Measurements from ENCODE around the gene VAX1. TPM values are rescaled to one million over a fixed set of nuclear protein-coding genes. Genes with fewer than 3 reads are reported as not detected.

Gene VAX1
- total RNA-seq, 1 experiment from 2014 or later: not detected

- Histone ChIP-seq H3K4me1 (ENCODE audit: control insufficient read depth in 1 of 2, insufficient read depth in 2 of 2, low read length in 2 of 2) (no peaks in the 10 kb centered on the region), H3K9me2 (ENCODE audit: insufficient read depth) (no peaks in the 10 kb centered on the region), H3K27me3 (ENCODE audit: insufficient read depth, low read length) (no peaks in the 10 kb centered on the region), H3K4me3 (replicated peaks in 1 of 2; ENCODE audit: low read depth in 1 of 2, low read length in 2 of 2) (no peak overlapping the region), H3K27ac (ENCODE audit: low read depth, low read length) (no peak overlapping the region), H2AFZ (ENCODE audit: low read depth, low read length, poor library complexity, severe bottlenecking) (no peak overlapping the region), H3K9me3 (ENCODE audit: control insufficient read depth in 1 of 2, insufficient read depth in 1 of 2, low read depth in 1 of 2, low read length in 2 of 2) (no peaks in the 10 kb centered on the region), H3K36me3 (ENCODE audit: control insufficient read depth in 1 of 2, insufficient read depth in 2 of 2, low read length in 2 of 2) (no peaks in the 10 kb centered on the region), H3K9ac (ENCODE audit: low read length) (no peak overlapping the region), H3K79me2 (ENCODE audit: insufficient read depth, low read length) (no peaks in the 10 kb centered on the region), H4K20me1 (ENCODE audit: insufficient read depth) (no peaks in the 10 kb centered on the region), H3K4me2 (ENCODE audit: low read length) (no peak overlapping the region)
- no TSS peak for BruUV-seq (replicated peaks)
- ChIA-PET POLR2A (no interaction called here), CTCF (interaction anchor here (1.4 kb wide), 1 partner anchor 16 kb away, joined by 4 read pairs; no protein-coding TSS in a partner anchor), RAD21 (ENCODE audit: low non-redundant PET in 1 of 2, low total read pairs in 2 of 2, uncharacterized antibody in 2 of 2, unreplicated experiment in 2 of 2) (no interaction called here)
- intact Hi-C loops (cut with micrococcal nuclease): no loop called here
- TF ChIP-seq ZBTB33 (IDR thresholded peaks at IDR 0.05; ENCODE audit: extremely low read depth, insufficient replicate concordance, low read length) (no peak), POLR2A (IDR thresholded peaks at IDR 0.05; ENCODE audit: borderline replicate concordance, extremely low read depth, insufficient read depth, insufficient read length) (no peak), ZNF274 (IDR thresholded peaks at IDR 0.05; ENCODE audit: low read depth, low read length) (no peak), JUND (IDR thresholded peaks at IDR 0.05) (no peak), ELF1 (IDR thresholded peaks at IDR 0.05; ENCODE audit: borderline replicate concordance, low read depth) (no peak), SP1 (IDR thresholded peaks at IDR 0.05; ENCODE audit: low read depth) (no peak), YY1 (IDR thresholded peaks at IDR 0.05; ENCODE audit: extremely low read depth, insufficient replicate concordance, low read depth, low read length) (no peak)
- TF ChIP-seq, protein P1, sequence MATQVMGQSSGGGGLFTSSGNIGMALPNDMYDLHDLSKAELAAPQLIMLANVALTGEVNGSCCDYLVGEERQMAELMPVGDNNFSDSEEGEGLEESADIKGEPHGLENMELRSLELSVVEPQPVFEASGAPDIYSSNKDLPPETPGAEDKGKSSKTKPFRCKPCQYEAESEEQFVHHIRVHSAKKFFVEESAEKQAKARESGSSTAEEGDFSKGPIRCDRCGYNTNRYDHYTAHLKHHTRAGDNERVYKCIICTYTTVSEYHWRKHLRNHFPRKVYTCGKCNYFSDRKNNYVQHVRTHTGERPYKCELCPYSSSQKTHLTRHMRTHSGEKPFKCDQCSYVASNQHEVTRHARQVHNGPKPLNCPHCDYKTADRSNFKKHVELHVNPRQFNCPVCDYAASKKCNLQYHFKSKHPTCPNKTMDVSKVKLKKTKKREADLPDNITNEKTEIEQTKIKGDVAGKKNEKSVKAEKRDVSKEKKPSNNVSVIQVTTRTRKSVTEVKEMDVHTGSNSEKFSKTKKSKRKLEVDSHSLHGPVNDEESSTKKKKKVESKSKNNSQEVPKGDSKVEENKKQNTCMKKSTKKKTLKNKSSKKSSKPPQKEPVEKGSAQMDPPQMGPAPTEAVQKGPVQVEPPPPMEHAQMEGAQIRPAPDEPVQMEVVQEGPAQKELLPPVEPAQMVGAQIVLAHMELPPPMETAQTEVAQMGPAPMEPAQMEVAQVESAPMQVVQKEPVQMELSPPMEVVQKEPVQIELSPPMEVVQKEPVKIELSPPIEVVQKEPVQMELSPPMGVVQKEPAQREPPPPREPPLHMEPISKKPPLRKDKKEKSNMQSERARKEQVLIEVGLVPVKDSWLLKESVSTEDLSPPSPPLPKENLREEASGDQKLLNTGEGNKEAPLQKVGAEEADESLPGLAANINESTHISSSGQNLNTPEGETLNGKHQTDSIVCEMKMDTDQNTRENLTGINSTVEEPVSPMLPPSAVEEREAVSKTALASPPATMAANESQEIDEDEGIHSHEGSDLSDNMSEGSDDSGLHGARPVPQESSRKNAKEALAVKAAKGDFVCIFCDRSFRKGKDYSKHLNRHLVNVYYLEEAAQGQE (IDR thresholded peaks at IDR 0.05; ENCODE audit: low read depth): no peak
- DNase-seq (ENCODE audit: low read depth, low spot score) (no peak), ATAC-seq (no peak)
These were observed 41.4 kb downstream of the VAX1 start for GRCh38 chr10:117096599-117097201.

Measured in HCT116 (cell line).